IPS DF 4.7 (cell line): ENCODE measurements around the gene VWF.

ENCODE experiments used
- DNase-seq: peaks from one replicate; pipeline ENCODE4 v3.0.0-alpha.2; 2013; ENCODE audit warnings: low spot score; ENCODE audit errors: extremely low read depth

Gene VWF

DNA sequence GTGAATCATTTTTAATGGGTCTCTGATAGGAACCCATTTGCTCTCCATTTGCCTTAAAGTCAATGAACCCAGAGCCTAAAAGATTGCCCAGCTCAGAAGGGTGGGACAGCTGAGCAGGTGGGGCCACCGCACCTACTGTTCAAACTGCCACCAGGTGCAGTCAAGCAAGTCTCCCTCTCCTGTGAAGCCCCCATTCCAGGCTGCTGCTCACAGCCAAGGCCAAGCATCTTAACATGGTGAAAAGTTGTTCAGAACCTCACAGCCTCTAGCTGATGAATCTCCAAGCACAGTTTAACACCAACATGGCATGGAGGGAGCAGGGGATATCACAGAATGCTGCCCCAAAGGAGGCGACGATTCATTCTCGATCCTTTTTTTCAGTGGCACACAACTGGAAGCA lies 209.0 kb downstream of the VWF start:
- no peak for DNase-seq

DNA sequence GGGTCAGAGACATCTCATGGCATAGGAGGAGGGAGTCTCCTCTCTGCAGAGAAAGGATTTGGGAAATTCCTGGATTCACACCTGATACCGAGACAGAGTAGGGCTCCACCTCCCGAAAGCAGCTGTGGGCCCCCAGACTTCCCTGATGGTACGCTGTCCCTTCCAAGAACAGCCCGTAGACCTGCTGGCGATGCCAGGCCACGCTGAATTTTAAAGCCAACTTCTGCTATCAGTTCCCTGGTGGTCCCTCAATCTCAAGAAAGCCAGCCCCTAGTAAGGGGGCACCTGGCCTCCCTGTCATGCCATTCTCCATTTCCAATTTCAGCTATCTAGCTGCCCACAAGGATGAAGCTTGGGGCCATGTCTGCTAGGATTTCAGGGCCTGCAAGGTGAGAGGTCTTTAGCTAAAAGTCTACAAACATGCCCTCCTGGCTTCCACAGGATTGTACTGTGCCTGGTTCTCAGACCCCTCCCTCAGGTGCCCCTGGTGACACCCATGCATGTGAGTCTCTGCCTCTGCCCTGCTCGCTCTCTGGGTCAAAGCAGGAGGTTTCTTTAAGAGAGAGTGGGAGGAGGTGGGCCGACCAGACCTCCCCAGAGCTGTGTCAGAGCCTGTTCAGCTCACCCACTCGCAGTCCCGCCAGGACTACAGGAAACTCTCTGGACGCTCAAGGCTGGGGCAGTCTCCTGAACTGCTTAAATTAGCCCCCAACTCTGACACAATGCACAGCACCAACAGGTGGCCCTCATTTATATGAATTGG lies 209.9 kb downstream of the VWF start:
- DNase-seq, result no peak

DNA sequence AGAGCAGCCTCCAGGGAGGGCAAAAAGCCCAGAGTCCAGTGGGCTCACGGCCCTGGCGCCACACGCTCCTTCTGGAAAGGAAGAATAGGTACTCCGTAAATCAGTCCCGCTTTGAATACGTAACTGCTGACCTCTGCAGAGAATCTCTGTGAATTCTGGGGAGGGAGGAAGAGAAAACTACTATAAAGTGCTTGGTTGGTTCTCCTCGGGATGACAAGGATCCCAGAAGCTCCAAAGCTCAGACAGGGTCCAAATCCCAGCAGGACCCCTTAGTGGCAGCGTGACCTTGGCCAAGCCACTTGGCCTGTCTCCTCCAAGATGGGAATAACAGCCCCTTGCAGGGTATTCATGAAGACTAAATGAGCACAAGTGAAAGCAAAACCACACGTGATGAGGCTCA lies 211.1 kb downstream of the VWF start:
- DNase-seq, result no peak

DNA sequence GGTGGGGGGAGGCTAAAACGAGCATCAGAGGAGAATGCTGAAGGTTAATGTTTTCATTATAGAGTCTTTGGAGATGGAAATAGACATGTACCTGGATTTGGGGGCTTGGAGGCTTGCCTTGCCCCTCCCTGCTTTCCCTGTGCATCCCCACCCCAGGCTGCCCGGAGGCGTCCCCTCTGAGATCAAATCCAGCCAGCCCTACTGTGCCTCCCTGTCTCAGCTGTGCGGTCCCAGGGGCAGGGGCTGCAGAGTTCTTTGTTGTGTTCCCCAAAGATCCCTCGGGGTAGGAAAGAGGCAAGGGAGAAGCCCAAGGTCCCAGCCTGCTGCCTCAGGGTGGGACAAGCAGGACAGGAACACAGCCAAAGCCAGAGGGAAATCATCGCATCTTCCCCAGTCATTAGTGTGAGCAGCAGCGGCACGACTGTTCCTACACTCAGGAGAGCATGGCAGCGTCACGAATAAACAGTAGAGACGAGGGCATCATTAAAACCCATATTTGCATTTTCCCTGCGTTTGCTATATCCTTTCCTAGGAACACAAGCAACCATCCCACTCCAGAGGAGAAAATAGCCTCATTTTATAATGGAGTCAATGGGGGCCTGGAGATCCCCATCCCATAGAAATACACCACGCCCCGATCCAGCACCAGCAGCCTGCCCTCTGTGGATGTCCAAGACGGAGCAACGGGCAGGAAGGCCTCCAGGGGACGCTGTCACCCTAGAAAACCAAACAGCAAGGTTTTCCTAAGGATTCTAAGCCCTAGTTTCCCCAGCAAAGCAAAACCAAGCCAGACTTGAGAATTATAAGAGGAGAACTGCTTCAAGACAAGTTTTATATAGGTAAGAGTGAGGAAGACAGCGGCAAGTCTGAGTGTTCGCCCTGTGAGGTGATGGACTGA lies 211.8 kb downstream of the VWF start:
- peak; percentile 44 for DNase-seq

DNA sequence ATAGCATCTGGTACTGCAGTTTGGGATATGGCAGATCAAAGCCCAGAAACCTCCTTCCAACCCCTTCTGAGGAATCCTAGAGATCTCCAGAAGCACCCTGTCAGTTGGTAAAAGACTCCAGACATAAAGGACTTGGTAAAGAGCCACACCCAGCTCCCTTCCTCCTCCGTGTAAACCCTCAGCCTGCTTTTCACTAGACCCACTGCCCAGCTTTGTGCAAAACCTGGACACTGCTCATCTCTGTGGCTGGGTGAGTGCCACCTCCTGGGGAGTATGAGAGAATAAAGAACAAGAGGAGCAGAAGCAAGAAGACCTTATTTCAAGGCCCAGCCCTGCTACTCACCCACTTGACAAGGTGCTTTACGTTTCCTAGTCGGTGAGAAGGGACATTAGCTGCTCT lies 212.5 kb downstream of the VWF start:
- no peak for DNase-seq

DNA sequence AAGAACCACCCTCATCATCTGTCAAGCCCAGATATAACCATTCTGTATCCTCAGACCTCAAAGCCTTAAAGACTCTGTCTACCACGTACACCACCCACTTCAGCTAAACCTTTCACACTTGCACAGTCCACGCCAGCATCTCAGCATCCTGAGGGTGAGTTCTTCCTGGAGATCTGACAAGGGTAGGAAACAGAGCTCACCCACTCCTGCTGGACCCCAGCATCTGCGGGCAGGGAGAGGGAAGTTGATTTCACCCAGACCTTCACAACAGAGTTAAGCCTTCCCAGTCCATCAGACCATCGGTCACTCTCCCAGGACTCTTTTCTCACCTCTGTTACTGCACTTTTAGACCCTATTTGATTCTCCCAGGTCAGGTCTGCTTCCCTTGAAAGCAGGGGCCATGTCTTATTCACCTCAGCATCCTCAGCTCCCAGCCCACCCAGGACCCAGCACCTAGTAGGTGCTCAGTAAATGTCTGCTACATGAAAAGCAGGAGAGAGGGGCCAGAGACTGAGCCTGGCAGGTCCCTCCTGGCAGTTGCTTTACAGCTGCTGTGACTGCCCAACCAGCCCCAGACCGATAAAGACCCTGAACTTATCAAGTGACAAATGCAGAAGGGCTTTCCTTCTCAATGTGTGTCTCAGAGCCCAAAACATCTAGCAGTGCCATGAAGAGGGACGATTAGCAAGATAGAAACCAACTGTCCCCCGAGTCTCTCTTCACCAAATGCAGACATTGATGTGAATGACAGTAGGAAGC lies 213.5 kb downstream of the VWF start:
- no peak for DNase-seq

DNA sequence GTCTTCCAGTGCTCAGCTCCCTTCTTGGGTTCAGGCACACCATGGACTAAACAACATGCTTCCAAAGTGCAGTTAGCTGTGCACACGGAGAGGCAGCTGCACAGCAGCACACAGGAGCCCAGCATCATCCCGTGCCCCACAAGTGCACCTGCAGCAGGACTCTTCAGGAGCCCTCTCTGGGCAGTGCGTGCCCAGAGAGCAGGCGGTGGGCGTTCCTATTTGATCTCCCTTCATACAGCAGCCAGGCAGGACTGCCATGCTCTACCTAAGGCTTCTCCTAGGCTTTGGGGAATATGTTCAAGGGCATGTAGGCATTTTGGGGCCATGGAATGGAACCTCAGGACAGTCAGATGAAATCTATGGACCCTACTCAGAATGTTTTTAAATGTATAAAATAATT lies 214.9 kb downstream of the VWF start:
- DNase-seq, result no peak

DNA sequence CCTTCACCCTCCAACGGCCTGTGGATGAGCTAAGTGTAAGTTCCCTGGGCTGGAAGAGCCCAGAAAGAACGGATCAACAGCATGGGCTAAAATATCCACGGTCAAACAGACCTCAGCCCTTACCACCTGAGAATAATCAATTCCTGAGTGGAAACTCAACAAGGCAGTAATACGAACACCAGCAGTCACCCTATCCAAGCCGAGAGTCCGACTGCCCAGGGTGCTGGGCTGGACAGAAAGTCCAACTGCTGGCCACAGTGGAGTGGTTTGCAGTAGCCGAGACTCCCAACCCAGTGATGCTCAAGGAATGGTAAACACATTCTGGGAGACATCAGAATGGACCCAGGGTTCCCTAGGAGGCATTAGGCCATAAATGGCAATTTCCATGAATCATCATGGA lies 216.2 kb downstream of the VWF start:
- DNase-seq, result no peak

DNA sequence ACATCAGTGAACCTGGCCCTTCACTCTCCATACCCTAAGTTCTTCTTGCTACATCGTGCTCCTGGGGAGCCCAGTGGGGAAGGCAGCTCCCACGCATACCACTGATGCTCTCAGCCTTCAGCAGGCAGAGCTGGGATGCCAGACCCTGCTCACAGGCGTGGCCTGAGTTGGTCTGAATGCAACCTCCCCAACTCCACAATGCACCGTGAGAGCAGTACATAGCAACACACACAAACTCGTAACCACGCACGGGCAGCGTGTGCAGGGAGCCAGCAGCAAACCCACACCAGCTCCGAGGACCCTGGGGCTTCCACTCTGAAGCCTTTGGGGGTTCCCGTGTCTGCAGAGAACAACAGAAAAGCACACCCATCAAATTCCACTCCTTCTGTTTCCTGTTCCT lies 216.7 kb downstream of the VWF start:
- no peak for DNase-seq

DNA sequence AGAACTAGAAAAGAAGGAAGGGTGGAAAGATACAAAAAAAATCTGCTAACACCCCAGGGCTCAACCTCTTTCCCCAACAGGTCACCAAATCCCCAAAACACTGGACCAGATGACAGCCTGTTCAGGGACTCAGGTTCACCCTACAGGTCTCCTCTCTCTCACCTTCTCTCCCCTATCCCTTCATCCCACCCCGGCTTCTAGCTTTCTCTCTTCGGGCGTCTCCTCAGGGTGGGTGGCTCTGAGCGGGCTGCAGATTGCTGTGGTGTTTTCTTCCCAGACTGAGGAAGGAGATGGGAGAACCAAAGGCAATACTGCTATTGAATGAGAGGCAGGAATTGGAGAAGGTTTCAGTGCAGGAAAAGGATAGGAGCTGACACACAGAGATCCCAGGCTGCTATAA lies 218.7 kb downstream of the VWF start:
- no peak for DNase-seq

DNA sequence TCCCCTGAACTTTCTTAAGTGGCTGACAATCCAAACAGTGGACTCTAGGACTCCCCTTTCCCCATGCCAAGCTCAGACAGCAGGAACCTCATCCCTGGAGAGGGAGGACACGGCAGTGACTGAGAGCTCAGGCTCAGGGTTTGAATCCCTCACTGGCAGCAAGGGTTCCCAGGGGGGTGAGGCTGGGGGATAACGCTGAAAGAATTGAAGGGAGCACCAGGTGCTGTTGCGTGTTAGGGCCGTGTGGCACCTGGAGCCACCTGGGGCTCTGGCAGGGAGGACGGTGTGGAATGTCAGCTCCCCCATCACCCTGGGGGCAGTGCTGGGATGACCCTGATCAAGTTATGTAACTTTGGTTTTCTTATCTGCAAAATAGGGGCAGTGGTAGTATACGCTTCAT lies 219.5 kb downstream of the VWF start:
- DNase-seq, result no peak

DNA sequence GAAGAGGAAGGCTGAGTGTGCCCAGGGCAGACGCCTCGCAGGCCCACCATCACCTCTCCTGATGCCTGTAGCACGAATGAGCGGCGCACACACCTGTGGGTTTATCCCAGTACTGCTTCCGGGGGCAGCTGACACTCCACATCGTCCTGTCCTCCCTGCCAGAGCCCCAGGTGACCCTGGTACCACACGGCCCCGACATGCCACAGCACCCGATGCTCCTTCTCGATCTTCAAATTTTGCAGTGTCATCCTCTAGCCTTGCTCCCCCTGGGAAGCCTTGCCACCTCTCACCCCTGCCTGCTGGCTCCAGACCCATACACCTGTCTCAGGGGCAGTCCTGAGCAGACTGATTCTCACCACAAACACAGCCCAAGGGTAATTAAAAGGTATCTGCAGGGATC lies 220.0 kb downstream of the VWF start:
- no peak for DNase-seq

DNA sequence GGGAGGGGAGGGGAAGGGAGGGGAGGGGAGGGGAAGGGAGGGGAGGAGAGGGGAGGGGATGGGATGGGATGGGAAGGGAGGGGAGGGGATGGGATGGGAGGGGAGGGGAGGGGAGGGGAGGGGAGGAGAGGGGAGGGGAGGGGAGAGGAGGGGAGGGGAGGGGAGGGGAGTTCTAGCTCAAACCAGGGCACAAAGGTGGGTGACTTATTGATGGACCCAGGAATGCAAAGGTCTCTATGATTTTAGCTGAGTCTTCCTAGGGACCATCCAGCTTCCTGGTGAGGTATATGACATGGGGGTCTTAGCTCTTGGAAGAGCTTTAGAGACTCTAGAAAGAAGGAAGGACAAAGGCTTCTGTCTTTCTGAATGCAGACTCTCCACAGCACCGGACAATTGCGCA lies 221.7 kb downstream of the VWF start:
- DNase-seq, result no peak

DNA sequence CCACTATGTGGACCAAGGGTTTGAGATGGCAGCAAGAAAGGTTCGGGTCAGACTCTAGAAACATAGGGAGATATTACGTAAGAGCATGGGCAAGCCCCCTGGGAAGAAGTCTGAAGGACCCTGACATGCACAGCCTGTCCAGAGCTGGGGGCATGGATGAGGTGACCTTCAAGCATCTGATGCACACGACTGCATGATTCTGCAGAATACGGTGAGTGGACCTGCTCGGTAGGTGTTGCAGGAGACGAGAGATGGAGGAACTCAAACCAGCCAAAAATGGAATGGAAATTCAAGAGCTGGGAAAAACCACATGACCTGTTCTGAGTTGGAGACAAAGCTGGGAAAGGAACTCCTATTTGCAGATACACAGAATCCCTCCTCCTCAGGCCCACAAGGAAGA lies 223.1 kb downstream of the VWF start:
- DNase-seq, result no peak

DNA sequence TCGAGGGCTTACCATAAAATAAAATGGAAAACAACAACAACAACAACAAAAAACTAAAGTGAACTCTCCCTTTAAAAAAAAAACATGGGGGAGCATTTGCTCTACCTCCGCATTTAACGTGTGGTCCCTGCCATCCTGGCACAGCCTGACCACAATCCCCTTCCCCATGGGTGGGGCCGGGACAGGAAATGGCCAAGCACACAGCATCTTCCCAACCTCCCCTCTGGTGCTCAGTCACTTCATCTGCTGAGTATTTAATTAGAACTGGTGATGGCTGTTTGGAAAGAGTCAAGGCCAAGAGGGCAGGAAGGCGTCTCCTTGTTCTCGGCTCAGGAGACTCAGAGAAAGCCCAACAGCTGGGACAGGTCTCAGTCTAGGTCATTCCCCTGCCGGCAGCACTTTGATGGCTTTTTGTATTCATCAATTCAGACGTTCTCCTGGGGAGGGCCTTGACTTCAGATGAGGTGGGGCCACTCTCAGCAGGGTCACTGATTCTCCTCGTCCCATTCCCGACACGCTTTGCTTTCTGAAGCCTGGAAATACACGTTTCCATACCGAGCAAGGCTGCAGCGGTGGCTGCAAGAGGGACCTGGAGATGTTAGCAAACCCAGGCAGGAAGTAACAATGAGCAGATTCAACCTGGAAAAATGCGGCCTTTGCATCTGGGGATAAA lies 223.8 kb downstream of the VWF start:
- DNase-seq, result no peak

DNA sequence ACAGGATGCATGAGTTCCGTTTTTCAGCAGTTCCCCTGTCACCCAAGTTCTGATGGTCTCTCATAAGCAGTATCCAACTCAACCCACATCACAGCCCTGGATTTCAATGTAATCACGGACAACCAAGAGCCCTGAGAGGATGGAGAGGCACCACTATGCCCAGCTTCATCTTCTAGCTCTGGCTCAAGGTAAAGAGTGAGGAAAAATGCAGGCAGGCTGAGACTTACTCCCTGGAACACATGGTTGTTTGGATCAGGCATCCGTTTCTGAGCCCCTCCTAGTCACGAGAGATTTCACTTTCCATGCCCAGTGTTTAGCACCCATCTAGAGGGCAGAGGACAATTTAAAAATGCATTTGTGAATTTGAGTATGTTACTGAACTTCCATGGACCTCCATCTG lies 224.4 kb downstream of the VWF start:
- no peak for DNase-seq

DNA sequence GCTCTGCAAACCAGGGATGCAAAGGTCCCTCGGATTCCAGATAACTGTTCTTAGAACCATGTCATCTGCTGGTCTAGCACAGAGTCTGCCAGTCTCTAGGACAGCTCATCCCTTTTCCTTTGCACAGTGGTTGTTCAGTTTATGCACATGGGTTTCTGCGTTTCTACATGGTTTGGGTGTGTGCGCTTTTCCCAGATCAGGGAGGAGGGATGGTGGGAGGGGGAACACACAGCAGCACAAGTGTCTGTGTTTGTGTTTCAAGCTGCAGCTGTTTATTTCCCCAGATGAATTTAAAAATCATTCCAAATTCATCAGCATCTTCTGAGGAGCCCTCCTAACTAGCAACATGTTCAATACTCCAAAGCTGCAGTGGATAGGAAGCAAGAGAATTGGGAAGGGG lies 224.8 kb downstream of the VWF start:
- DNase-seq, result no peak

DNA sequence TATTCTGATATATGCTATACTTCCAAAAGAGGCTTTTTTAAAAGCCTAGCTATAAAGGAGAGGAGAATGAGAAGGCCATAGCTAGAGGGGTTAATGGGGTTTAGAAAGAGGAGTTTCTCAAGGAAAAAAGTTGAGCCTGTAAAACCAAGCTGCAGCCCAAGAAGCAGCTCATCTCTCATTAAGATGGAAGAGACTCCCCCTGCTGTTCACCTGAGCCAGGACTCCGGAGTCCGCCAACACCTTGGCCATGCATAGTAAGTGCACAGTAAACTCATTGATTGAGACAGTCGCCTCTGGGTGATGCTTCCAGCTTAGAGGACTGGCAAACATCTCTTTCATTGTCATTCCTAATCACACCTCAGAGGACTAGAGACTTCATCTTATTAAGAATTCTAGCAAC lies 225.6 kb downstream of the VWF start:
- DNase-seq, result no peak
